ENCODE data around the gene NKX1-2.
A peak's percentile ranks its signal among the peaks of the same experiment; 100 is the strongest.

Gene NKX1-2

GRCh38 chr10:124498056-124498455, 48.2 kb upstream of the NKX1-2 start:
- Histone ChIP-seq H3K9me3 (ENCODE audit: control insufficient read depth, insufficient read depth, low read depth, low read length) (no peaks in the 10 kb centered on the region), H3K27ac (ENCODE audit: extremely low read depth, low read depth, low read length) (no peak overlapping the region), H3K36me3 (ENCODE audit: control insufficient read depth in 2 of 2, insufficient read depth in 1 of 2, low read length in 2 of 2) (peaks cover 0 to 5% of the 10 kb centered on the region in 2 experiments; a peak in 1 of 3 replicates), H3K4me1 (ENCODE audit: control insufficient read depth, insufficient read depth, low read length) (no peaks in the 10 kb centered on the region), H3K4me3 (ENCODE audit: low read depth, low read length) (no peak overlapping the region)
- no peak for TF ChIP-seq ZNF449 (tag by site-specific recombination; IDR thresholded peaks at IDR 0.05)
- TF ChIP-seq ZBTB48 (tag by site-specific recombination; IDR thresholded peaks at IDR 0.05) = no peak
- CTCF ChIA-PET = no interaction called here
- POLR2A ChIA-PET = no interaction called here

- TF ChIP-seq ZNF169 (tag by site-specific recombination; IDR thresholded peaks at IDR 0.05) (no peak), ZNF335 (tag by site-specific recombination; conservative IDR thresholded peaks at IDR 0.05) (peak; percentile 40; the same call in 1 of the 2 replicates)
- ChIA-PET CTCF (no interaction called here), POLR2A (interaction anchor here (0.6 kb wide), 1 partner anchor 179 kb away, joined by 4 read pairs; no protein-coding TSS in a partner anchor)
- Histone ChIP-seq H3K9me3 (ENCODE audit: control insufficient read depth, insufficient read depth, low read depth, low read length) (no peaks in the 10 kb centered on the region), H3K36me3 (ENCODE audit: control insufficient read depth in 2 of 2, insufficient read depth in 1 of 2, low read length in 2 of 2) (peaks cover 0 to 5% of the 10 kb centered on the region in 2 experiments; a peak in 1 of 3 replicates), H3K4me3 (ENCODE audit: low read depth, low read length) (no peak overlapping the region), H3K27ac (ENCODE audit: extremely low read depth, low read depth, low read length) (no peak overlapping the region), H3K4me1 (ENCODE audit: control insufficient read depth, insufficient read depth, low read length) (no peaks in the 10 kb centered on the region)
Observed at GRCh38 chr10:124497196-124497881, 47.5 kb upstream of the NKX1-2 start.

GRCh38 chr10:124496620-124497019, 46.8 kb upstream of the NKX1-2 start:
- Histone ChIP-seq H3K36me3 (ENCODE audit: control insufficient read depth in 2 of 2, insufficient read depth in 1 of 2, low read length in 2 of 2) (peaks cover 0 to 5% of the 10 kb centered on the region in 2 experiments; a peak in 1 of 3 replicates), H3K4me1 (ENCODE audit: control insufficient read depth, insufficient read depth, low read length) (no peaks in the 10 kb centered on the region), H3K4me3 (ENCODE audit: low read depth, low read length) (no peak overlapping the region), H3K9me3 (ENCODE audit: control insufficient read depth, insufficient read depth, low read depth, low read length) (no peaks in the 10 kb centered on the region), H3K27ac (ENCODE audit: extremely low read depth, low read depth, low read length) (no peak overlapping the region)
- no peak for TF ChIP-seq FEZF1 (tag by site-specific recombination; IDR thresholded peaks at IDR 0.05)
- no peak for TF ChIP-seq KLF7 (tag by site-specific recombination; IDR thresholded peaks at IDR 0.05; ENCODE audit: borderline replicate concordance)
- TF ChIP-seq, protein P1, sequence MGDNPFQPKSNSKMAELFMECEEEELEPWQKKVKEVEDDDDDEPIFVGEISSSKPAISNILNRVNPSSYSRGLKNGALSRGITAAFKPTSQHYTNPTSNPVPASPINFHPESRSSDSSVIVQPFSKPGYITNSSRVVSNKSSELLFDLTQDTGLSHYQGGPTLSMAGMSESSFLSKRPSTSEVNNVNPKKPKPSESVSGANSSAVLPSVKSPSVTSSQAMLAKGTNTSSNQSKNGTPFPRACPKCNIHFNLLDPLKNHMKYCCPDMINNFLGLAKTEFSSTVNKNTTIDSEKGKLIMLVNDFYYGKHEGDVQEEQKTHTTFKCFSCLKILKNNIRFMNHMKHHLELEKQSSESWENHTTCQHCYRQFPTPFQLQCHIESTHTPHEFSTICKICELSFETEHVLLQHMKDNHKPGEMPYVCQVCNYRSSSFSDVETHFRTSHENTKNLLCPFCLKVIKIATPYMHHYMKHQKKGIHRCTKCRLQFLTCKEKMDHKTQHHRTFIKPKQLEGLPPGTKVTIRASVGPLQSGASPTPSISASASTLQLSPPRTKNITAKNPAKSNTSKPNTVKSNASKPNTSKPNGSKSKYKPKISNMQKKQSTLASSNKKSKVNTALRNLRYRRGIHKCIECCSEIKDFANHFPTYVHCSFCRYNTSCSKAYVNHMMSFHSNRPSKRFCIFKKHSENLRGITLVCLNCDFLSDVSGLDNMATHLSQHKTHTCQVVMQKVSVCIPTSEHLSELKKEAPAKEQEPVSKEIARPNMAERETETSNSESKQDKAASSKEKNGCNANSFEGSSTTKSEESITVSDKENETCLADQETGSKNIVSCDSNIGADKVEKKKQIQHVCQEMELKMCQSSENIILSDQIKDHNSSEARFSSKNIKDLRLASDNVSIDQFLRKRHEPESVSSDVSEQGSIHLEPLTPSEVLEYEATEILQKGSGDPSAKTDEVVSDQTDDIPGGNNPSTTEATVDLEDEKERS (tag by site-specific recombination; IDR thresholded peaks at IDR 0.05) = no peak
- no peak for TF ChIP-seq ZNF549 (tag by site-specific recombination; IDR thresholded peaks at IDR 0.05)
- TF ChIP-seq ZNF677 (tag by site-specific recombination; IDR thresholded peaks at IDR 0.05) = no peak
- no peak for TF ChIP-seq ZNF140 (tag by site-specific recombination; IDR thresholded peaks at IDR 0.05)
- TF ChIP-seq ZNF830 (tag by site-specific recombination; IDR thresholded peaks at IDR 0.05; ENCODE audit: low read depth) = no peak
- TF ChIP-seq, protein P2, sequence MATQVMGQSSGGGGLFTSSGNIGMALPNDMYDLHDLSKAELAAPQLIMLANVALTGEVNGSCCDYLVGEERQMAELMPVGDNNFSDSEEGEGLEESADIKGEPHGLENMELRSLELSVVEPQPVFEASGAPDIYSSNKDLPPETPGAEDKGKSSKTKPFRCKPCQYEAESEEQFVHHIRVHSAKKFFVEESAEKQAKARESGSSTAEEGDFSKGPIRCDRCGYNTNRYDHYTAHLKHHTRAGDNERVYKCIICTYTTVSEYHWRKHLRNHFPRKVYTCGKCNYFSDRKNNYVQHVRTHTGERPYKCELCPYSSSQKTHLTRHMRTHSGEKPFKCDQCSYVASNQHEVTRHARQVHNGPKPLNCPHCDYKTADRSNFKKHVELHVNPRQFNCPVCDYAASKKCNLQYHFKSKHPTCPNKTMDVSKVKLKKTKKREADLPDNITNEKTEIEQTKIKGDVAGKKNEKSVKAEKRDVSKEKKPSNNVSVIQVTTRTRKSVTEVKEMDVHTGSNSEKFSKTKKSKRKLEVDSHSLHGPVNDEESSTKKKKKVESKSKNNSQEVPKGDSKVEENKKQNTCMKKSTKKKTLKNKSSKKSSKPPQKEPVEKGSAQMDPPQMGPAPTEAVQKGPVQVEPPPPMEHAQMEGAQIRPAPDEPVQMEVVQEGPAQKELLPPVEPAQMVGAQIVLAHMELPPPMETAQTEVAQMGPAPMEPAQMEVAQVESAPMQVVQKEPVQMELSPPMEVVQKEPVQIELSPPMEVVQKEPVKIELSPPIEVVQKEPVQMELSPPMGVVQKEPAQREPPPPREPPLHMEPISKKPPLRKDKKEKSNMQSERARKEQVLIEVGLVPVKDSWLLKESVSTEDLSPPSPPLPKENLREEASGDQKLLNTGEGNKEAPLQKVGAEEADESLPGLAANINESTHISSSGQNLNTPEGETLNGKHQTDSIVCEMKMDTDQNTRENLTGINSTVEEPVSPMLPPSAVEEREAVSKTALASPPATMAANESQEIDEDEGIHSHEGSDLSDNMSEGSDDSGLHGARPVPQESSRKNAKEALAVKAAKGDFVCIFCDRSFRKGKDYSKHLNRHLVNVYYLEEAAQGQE (tag by site-specific recombination; IDR thresholded peaks at IDR 0.05) = no peak
- TF ChIP-seq ZNF302 (tag by site-specific recombination; IDR thresholded peaks at IDR 0.05; ENCODE audit: low read depth) = no peak
- no peak for TF ChIP-seq ZNF248 (tag by site-specific recombination; IDR thresholded peaks at IDR 0.05)
- no peak for TF ChIP-seq ZNF211 (tag by site-specific recombination; IDR thresholded peaks at IDR 0.05; ENCODE audit: low read depth)
- TF ChIP-seq, protein P3, sequence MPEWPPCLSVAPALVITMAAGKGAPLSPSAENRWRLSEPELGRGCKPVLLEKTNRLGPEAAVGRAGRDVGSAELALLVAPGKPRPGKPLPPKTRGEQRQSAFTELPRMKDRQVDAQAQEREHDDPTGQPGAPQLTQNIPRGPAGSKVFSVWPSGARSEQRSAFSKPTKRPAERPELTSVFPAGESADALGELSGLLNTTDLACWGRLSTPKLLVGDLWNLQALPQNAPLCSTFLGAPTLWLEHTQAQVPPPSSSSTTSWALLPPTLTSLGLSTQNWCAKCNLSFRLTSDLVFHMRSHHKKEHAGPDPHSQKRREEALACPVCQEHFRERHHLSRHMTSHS (tag by site-specific recombination; IDR thresholded peaks at IDR 0.05) = no peak
- ChIA-PET CTCF (no interaction called here), POLR2A (no interaction called here)
